OCI-LY3 (cell line): ENCODE measurements around the gene ASCL5.

Experiments
- H2AFZ ChIP-seq: fragments of 200-600, 300-600 bp; shearing (Covaris generic); 2 replicates; pipeline ENCODE4 v1.6.0; 2014; ENCODE audit warnings: antibody characterized with exemption, low read depth, low read length
- H3K27ac ChIP-seq: fragments of 200-600, 300-600 bp; sonication (generic); 2 replicates; pipeline ENCODE4 v1.5.1; 2014; ENCODE audit warnings: mild to moderate bottlenecking, low read length, moderate library complexity, mixed read lengths
- H3K27me3 ChIP-seq: fragments of 200-600, 300-600 bp; sonication (generic); 2 replicates; pipeline ENCODE4 v1.6.1; 2014; ENCODE audit warnings: low read depth, low read length, mixed read lengths
- H3K36me3 ChIP-seq: fragments of 200-600, 300-600 bp; sonication (generic); replicated peaks from 2 replicates; pipeline ENCODE3; 2014; ENCODE audit warnings: low read depth, low read length, mixed read lengths
- H3K4me1 ChIP-seq: fragments of 300-600, 200-600 bp; sonication (generic); 2 replicates; pipeline ENCODE4 v1.6.1; 2014; ENCODE audit warnings: low read length, mixed read lengths
- H3K4me2 ChIP-seq: fragments of 200-600, 300-600 bp; sonication (generic); 2 replicates; pipeline ENCODE4 v1.6.1; 2014; ENCODE audit warnings: low read length, mixed read lengths
- H3K4me3 ChIP-seq: fragments of 300-600, 200-600 bp; sonication (generic); 2 replicates; pipeline ENCODE4 v1.5.1; 2014; ENCODE audit warnings: antibody characterized with exemption, mild to moderate bottlenecking, low read length, moderate library complexity
- H3K79me2 ChIP-seq: fragments of 300-600, 200-600 bp; shearing (Covaris generic); 2 replicates; pipeline ENCODE4 v1.6.1; 2014; ENCODE audit warnings: mild to moderate bottlenecking, low read length, mixed read lengths
- H3K9ac ChIP-seq: fragments of 300-600, 200-600 bp; shearing (Covaris generic); 2 replicates; pipeline ENCODE4 v1.6.0; 2014; ENCODE audit warnings: mild to moderate bottlenecking, low read length, moderate library complexity
- H3K9me3 ChIP-seq: fragments of 200-600, 300-600 bp; shearing (Covaris generic); 2 replicates; pipeline ENCODE4 v1.6.1; 2014; ENCODE audit warnings: low read length, mixed read lengths; ENCODE audit not compliant: insufficient read depth
- H4K20me1 ChIP-seq: fragments of 200-600, 300-600 bp; sonication (generic); 2 replicates; pipeline ENCODE4 v1.6.1; 2016; ENCODE audit warnings: low read length, mixed read lengths; ENCODE audit not compliant: insufficient read depth
- EZH2phosphoT487 ChIP-seq: fragments of 200-600 bp; shearing (Covaris generic); IDR thresholded peaks from 2 replicates; pipeline ENCODE4 v1.6.1; 2018; ENCODE audit warnings: antibody characterized with exemption, mixed run types, low read depth
- TF ChIP-seq, protein P1 (sequence below): fragments of 200-600, 300-600 bp; sonication (generic); IDR thresholded peaks from 2 replicates; pipeline ENCODE4 v1.5.1; 2014; ENCODE audit warnings: antibody characterized with exemption, low read length, low read depth

The ASCL5 gene

DNA sequence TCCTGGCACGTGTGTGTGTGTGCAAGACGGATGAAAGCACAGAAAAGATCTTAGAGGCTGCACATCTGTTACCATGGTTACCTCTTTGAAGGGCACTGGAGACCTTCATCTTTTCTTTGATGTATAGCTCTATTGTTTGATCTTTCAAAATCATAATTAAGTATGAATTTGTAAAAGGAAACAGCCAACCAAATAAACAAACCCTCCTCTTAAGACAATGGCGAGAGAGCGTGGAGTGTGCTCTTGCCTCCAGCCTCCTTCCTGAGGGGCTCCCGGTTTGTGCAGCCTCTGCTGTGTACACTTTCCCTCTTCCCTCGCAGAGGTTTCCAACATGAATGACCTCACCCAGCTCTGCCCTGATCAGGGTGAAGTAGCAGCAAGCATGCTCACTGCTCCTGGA is 42.7 kb downstream of the ASCL5 start:
- no peaks in the 10 kb centered on the region for H4K20me1 ChIP-seq
- TF ChIP-seq EZH2phosphoT487 = no peak
- TF ChIP-seq, protein P1, sequence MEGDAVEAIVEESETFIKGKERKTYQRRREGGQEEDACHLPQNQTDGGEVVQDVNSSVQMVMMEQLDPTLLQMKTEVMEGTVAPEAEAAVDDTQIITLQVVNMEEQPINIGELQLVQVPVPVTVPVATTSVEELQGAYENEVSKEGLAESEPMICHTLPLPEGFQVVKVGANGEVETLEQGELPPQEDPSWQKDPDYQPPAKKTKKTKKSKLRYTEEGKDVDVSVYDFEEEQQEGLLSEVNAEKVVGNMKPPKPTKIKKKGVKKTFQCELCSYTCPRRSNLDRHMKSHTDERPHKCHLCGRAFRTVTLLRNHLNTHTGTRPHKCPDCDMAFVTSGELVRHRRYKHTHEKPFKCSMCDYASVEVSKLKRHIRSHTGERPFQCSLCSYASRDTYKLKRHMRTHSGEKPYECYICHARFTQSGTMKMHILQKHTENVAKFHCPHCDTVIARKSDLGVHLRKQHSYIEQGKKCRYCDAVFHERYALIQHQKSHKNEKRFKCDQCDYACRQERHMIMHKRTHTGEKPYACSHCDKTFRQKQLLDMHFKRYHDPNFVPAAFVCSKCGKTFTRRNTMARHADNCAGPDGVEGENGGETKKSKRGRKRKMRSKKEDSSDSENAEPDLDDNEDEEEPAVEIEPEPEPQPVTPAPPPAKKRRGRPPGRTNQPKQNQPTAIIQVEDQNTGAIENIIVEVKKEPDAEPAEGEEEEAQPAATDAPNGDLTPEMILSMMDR = no peak
- H3K4me1 ChIP-seq = no peaks in the 10 kb centered on the region
- no peak overlapping the region for H2AFZ ChIP-seq
- no peaks in the 10 kb centered on the region for H3K36me3 ChIP-seq
- H3K27me3 ChIP-seq = peaks cover 52% of the 10 kb centered on the region
- no peaks in the 10 kb centered on the region for H3K9me3 ChIP-seq
- H3K4me2 ChIP-seq = no peak overlapping the region
- H3K27ac ChIP-seq = no peak overlapping the region
- H3K4me3 ChIP-seq = no peak overlapping the region
- no peak overlapping the region for H3K9ac ChIP-seq
- H3K79me2 ChIP-seq = no peaks in the 10 kb centered on the region

DNA sequence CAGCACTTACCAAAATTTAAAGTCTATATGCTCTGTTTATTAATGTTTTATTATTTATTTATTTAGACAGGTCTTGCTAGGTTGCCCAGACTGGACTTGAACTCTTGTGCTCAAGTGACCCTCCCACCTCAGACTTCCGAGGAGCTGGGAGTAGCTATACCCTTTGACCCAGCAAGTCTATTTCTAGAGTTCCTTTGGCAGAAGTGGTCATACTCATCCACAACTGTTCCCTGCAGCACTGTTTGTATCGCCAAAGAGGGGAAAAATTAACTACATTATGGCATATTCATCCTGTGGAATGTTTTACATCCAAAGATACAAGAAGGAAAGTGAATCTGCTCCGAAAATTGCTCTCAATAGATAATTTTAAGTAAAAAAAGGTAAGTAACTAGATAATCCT is 43.2 kb downstream of the ASCL5 start:
- Histone ChIP-seq H3K27ac (no peak overlapping the region), H3K36me3 (no peaks in the 10 kb centered on the region), H3K4me3 (no peak overlapping the region), H3K4me1 (no peaks in the 10 kb centered on the region), H3K27me3 (peaks cover 52% of the 10 kb centered on the region), H3K79me2 (no peaks in the 10 kb centered on the region), H2AFZ (no peak overlapping the region), H3K9ac (no peak overlapping the region), H3K9me3 (no peaks in the 10 kb centered on the region), H3K4me2 (no peak overlapping the region), H4K20me1 (no peaks in the 10 kb centered on the region)
- TF ChIP-seq EZH2phosphoT487 = no peak
- TF ChIP-seq, protein P1 = no peak

DNA sequence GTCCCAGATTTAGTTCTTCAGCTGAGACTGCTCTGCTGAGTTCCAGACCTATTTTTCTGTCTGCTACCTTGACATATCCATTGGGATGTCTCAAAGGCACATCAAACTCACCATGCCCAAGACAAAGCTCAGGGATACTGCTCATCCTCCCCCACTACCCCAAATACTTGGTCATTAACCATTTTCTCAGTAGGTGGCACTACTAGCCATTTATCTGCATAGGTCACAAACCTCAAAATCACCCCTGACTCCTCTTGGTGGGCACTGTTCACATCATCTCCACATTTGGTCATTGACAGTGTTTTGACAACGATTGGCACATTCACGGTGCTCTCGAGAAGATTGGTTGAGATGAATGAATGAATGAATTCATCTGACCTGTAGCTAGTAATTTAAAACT is 46.8 kb downstream of the ASCL5 start:
- no peak overlapping the region for H2AFZ ChIP-seq
- H3K4me3 ChIP-seq = no peak overlapping the region
- H3K9ac ChIP-seq = no peak overlapping the region
- H3K27ac ChIP-seq = no peak overlapping the region
- TF ChIP-seq, protein P1 = peak; percentile 58
- TF ChIP-seq EZH2phosphoT487 = no peak
- no peaks in the 10 kb centered on the region for H3K79me2 ChIP-seq
- H3K9me3 ChIP-seq = no peaks in the 10 kb centered on the region
- no peaks in the 10 kb centered on the region for H4K20me1 ChIP-seq
- H3K4me1 ChIP-seq = no peaks in the 10 kb centered on the region
- peaks cover 23% of the 10 kb centered on the region for H3K27me3 ChIP-seq
- H3K36me3 ChIP-seq = no peaks in the 10 kb centered on the region
- H3K4me2 ChIP-seq = no peak overlapping the region

GRCh38 chr1:201077736-201078135 is 49.2 kb downstream of the ASCL5 start:
- Histone ChIP-seq H3K9me3 (no peaks in the 10 kb centered on the region), H3K27me3 (0 out of 2 replicates have a peak, but pooled peaks cover 3% of the 10 kb centered on the region), H4K20me1 (no peaks in the 10 kb centered on the region), H3K79me2 (no peaks in the 10 kb centered on the region), H2AFZ (no peak overlapping the region), H3K9ac (no peak overlapping the region), H3K4me3 (no peak overlapping the region), H3K36me3 (no peaks in the 10 kb centered on the region), H3K4me2 (no peak overlapping the region), H3K27ac (no peak overlapping the region), H3K4me1 (no peaks in the 10 kb centered on the region)
- no peak for TF ChIP-seq EZH2phosphoT487
- TF ChIP-seq, protein P1 = no peak
